KMS-11 (cell line): ENCODE data around the gene STARD13.
A peak's percentile ranks its signal among the peaks of the same experiment; 100 is the strongest.

ENCODE experiments used
- H2AFZ ChIP-seq: fragments of 200-600 bp; sonication (generic); 2 replicates; pipeline ENCODE4 v1.6.1; 2016; ENCODE audit warnings: antibody characterized with exemption, mixed run types, low read depth
- H3K27ac ChIP-seq: fragments of 200-600 bp; sonication (generic); 2 replicates; pipeline ENCODE4 v1.6.1; 2016; ENCODE audit warnings: mild to moderate bottlenecking, mixed run types
- H3K27me3 ChIP-seq: fragments of 200-600 bp; sonication (generic); 2 replicates; pipeline ENCODE4 v1.6.1; 2017; ENCODE audit warnings: mild to moderate bottlenecking, low read depth, mixed run types, moderate library complexity; ENCODE audit not compliant: insufficient read depth
- H3K36me3 ChIP-seq: fragments of 200-600 bp; sonication (generic); 2 replicates; pipeline ENCODE4 v1.6.1; 2017; ENCODE audit warnings: mild to moderate bottlenecking, mixed run types; ENCODE audit not compliant: insufficient read depth
- H3K4me1 ChIP-seq: fragments of 200-600 bp; sonication (generic); 2 replicates; pipeline ENCODE4 v1.6.1; 2016; ENCODE audit warnings: mild to moderate bottlenecking, low read depth, mixed run types; ENCODE audit not compliant: poor library complexity, severe bottlenecking
- H3K4me2 ChIP-seq: fragments of 200-600 bp; sonication (generic); 2 replicates; pipeline ENCODE4 v1.7.0; 2016; ENCODE audit warnings: mild to moderate bottlenecking, mixed run types
- H3K4me3 ChIP-seq: fragments of 200-600 bp; sonication (generic); IDR thresholded peaks from 2 replicates; pipeline ENCODE4 v1.6.1; 2017; ENCODE audit warnings: low read depth, low read length, mixed read lengths; ENCODE audit not compliant: insufficient read depth
- H3K79me2 ChIP-seq: fragments of 200-600 bp; sonication (generic); 2 replicates; pipeline ENCODE4 v1.6.1; 2016; ENCODE audit warnings: low read depth, mixed run types; ENCODE audit not compliant: insufficient read depth
- H3K9ac ChIP-seq: fragments of 200-600 bp; sonication (generic); 2 replicates; pipeline ENCODE4 v1.6.1; 2016; ENCODE audit warnings: mild to moderate bottlenecking, mixed run types
- H4K20me1 ChIP-seq: fragments of 200-600 bp; sonication (generic); 2 replicates; pipeline ENCODE4 v1.6.1; 2016; ENCODE audit warnings: mild to moderate bottlenecking, mixed run types; ENCODE audit not compliant: insufficient read depth
- TF ChIP-seq, protein P1 (sequence below): fragments of 200-600 bp; sonication (generic); conservative IDR thresholded peaks from 2 replicates; pipeline ENCODE4 v1.6.1; 2017; ENCODE audit warnings: low read depth, mild to moderate bottlenecking, antibody characterized with exemption, low read length, moderate library complexity, mixed read lengths

STARD13 gene

GRCh38 chr13:33194820-33195692 lies 90.5 kb downstream of the STARD13 start:
- Histone ChIP-seq H3K4me2 (no peak overlapping the region), H4K20me1 (no peaks in the 10 kb centered on the region), H3K36me3 (no peaks in the 10 kb centered on the region), H3K4me1 (peaks cover 25% of the 10 kb centered on the region), H3K79me2 (no peaks in the 10 kb centered on the region), H3K27ac (no peak overlapping the region), H3K27me3 (no peaks in the 10 kb centered on the region), H3K9ac (no peak overlapping the region), H2AFZ (no peak overlapping the region), H3K4me3 (no peak overlapping the region)
- TF ChIP-seq, protein P1, sequence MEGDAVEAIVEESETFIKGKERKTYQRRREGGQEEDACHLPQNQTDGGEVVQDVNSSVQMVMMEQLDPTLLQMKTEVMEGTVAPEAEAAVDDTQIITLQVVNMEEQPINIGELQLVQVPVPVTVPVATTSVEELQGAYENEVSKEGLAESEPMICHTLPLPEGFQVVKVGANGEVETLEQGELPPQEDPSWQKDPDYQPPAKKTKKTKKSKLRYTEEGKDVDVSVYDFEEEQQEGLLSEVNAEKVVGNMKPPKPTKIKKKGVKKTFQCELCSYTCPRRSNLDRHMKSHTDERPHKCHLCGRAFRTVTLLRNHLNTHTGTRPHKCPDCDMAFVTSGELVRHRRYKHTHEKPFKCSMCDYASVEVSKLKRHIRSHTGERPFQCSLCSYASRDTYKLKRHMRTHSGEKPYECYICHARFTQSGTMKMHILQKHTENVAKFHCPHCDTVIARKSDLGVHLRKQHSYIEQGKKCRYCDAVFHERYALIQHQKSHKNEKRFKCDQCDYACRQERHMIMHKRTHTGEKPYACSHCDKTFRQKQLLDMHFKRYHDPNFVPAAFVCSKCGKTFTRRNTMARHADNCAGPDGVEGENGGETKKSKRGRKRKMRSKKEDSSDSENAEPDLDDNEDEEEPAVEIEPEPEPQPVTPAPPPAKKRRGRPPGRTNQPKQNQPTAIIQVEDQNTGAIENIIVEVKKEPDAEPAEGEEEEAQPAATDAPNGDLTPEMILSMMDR: no peak

DNA sequence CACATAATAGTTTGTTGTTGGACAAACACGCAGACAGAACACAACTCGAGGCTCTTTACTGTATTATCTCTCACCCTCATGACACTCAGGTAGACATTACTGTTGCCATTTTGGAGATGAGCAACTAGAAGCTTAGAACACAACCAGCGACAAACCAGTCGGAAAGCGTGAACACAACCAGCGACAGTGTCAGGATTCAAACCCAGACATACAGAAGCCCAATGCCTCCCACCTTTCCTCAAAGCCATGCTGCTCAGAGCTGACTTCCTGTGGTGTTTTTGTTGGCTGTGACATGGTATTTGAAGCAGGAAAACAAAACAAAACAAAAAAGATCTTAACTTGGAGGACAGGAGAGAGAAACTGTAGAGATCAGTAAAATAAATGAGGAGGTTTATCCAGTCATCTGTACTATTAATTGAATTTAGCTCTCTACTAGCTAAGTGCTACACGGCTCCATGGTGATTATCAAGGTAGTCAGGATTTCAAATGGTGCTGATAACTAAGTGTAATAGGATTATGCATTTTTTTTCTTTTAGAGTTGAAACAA lies 92.1 kb downstream of the STARD13 start:
- H3K4me1 ChIP-seq: peaks cover 24% of the 10 kb centered on the region
- no peaks in the 10 kb centered on the region for H3K27me3 ChIP-seq
- H3K79me2 ChIP-seq: no peaks in the 10 kb centered on the region
- H3K4me2 ChIP-seq: no peak overlapping the region
- H3K9ac ChIP-seq: no peak overlapping the region
- H3K4me3 ChIP-seq: no peak overlapping the region
- H3K36me3 ChIP-seq: no peaks in the 10 kb centered on the region
- H3K27ac ChIP-seq: no peak overlapping the region
- no peak overlapping the region for H2AFZ ChIP-seq
- H4K20me1 ChIP-seq: no peaks in the 10 kb centered on the region
- TF ChIP-seq, protein P1: no peak

GRCh38 chr13:33191425-33192210 lies 93.9 kb downstream of the STARD13 start:
- no peak overlapping the region for H3K27ac ChIP-seq
- TF ChIP-seq, protein P1: no peak
- H3K4me1 ChIP-seq: peaks cover 42% of the 10 kb centered on the region
- no peaks in the 10 kb centered on the region for H3K27me3 ChIP-seq
- H3K79me2 ChIP-seq: no peaks in the 10 kb centered on the region
- no peak overlapping the region for H3K4me2 ChIP-seq
- H4K20me1 ChIP-seq: no peaks in the 10 kb centered on the region
- no peak overlapping the region for H2AFZ ChIP-seq
- H3K36me3 ChIP-seq: no peaks in the 10 kb centered on the region
- H3K4me3 ChIP-seq: no peak overlapping the region
- no peak overlapping the region for H3K9ac ChIP-seq

DNA sequence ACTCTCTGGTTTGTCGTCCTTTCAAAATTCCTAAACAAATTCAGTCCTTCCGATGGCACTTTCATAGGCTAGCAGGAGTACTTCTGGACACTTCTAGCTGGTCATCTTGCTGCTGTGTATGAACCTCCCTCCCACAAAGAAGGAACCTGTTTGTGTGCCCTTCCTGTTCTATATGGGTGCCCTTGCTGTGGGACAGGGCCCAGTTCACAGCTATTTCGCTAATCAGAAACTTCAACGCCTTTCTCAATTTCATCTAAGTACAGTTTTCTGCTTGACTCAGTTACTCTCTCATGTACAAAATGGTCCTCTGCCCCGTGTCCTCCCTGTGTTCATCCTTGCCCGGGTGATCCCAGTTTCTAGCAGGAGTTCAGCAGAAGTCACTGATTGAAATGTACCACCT lies 96.1 kb downstream of the STARD13 start:
- no peaks in the 10 kb centered on the region for H3K79me2 ChIP-seq
- no peak overlapping the region for H3K4me3 ChIP-seq
- TF ChIP-seq, protein P1: no peak
- H3K9ac ChIP-seq: no peak overlapping the region; the same call in 1 of the 2 replicates
- no peak overlapping the region for H2AFZ ChIP-seq
- peak overlapping the region; percentile 86; the same call in 1 of the 2 replicates for H3K27ac ChIP-seq
- H3K4me1 ChIP-seq: peaks cover 45% of the 10 kb centered on the region
- H3K4me2 ChIP-seq: peak overlapping the region; percentile 61; the same call in 1 of the 2 replicates
- no peaks in the 10 kb centered on the region for H3K27me3 ChIP-seq
- no peaks in the 10 kb centered on the region for H3K36me3 ChIP-seq
- H4K20me1 ChIP-seq: no peaks in the 10 kb centered on the region
